NB4 (cell line): ENCODE results near the gene MRM1.

Experiments
- CTCF ChIP-seq: IDR thresholded peaks from one replicate; pipeline ENCODE4 v1.5.1; 2012; ENCODE audit warnings: low read depth, low read length
- MYC ChIP-seq: IDR thresholded peaks from 2 replicates; pipeline ENCODE4 v1.6.1; 2011; ENCODE audit warnings: low read depth, low read length
- POLR2A ChIP-seq: IDR thresholded peaks from 2 replicates; pipeline ENCODE4 v1.6.1; 2011; ENCODE audit warnings: mild to moderate bottlenecking; ENCODE audit not compliant: insufficient read length; ENCODE audit errors: extremely low read depth

GRCh38 chr17:36610474-36610873 is 9.1 kb downstream of the MRM1 start:
- no peak for TF ChIP-seq POLR2A
- TF ChIP-seq MYC, result no peak
- no peak for TF ChIP-seq CTCF
